IMR-90 (cell line): ENCODE data around the gene HSP90AB1. TPM values are rescaled to one million over a fixed set of nuclear protein-coding genes. Genes with fewer than 3 reads are reported as not detected.

ENCODE experiments used
- ATAC-seq: fragments of 200-7000 bp; cut with Tn5 transposase; 2 replicates; pipeline ENCODE4 v1.9.1; 2020; ENCODE audit warnings: low read depth, mild to moderate bottlenecking, moderate library complexity
- BruUV-seq: library from RNA; stranded (reverse); fragments of 400-500 nt; replicated peaks from 2 replicates; lab custom pipeline; 2021; lab: Mats Ljungman, UMichigan
- CTCF ChIA-PET: fragments of 300-600 bp; formaldehyde crosslinking; extraction: SDS; loops from one replicate; lab custom pipeline; 2021; ENCODE audit warnings: antibody characterized with exemption; lab: Yijun Ruan, JAX
- POLR2A ChIA-PET: fragments of 300-600 bp; sonication (Branson Sonifier 250); formaldehyde crosslinking; loops from one replicate; lab custom pipeline; 2022; ENCODE audit warnings: antibody characterized with exemption; ENCODE audit not compliant: unreplicated experiment; lab: Charles Lee
- DNase-seq: peaks from one replicate; pipeline ENCODE4 v3.0.0; 2013
- H2AFZ ChIP-seq: replicated peaks from 2 replicates; pipeline ENCODE3; 2013; ENCODE audit warnings: low read length, mild to moderate bottlenecking; ENCODE audit not compliant: poor library complexity
- H2AK5ac ChIP-seq: 2 replicates; pipeline ENCODE4 v1.6.1; 2013; ENCODE audit warnings: low read depth, low read length, inconsistent platforms
- H2AK9ac ChIP-seq: replicated peaks from 2 replicates; pipeline ENCODE3; 2013; ENCODE audit warnings: mild to moderate bottlenecking, low read depth, low read length, moderate library complexity; ENCODE audit not compliant: poor library complexity
- H2BK120ac ChIP-seq: 2 replicates; pipeline ENCODE4 v1.6.1; 2013; ENCODE audit warnings: low read depth, low read length, inconsistent platforms
- H2BK15ac ChIP-seq: 3 replicates; pipeline ENCODE4 v1.6.1; 2013; ENCODE audit warnings: low read depth, low read length, inconsistent platforms
- H2BK20ac ChIP-seq: 2 replicates; pipeline ENCODE4 v1.6.1; 2013; ENCODE audit warnings: low read depth, mild to moderate bottlenecking, inconsistent platforms, low read length, moderate library complexity
- H2BK5ac ChIP-seq: 2 replicates; pipeline ENCODE4 v1.6.1; 2013; ENCODE audit warnings: mild to moderate bottlenecking, low read depth, low read length, inconsistent platforms; ENCODE audit not compliant: poor library complexity, severe bottlenecking
- H3K14ac ChIP-seq: replicated peaks from 2 replicates; pipeline ENCODE4 v1.6.1; 2013; ENCODE audit warnings: low read depth, low read length, inconsistent platforms
- H3K18ac ChIP-seq: 2 replicates; pipeline ENCODE4 v1.6.1; 2013; ENCODE audit warnings: low read depth, low read length, control low read depth
- H3K23ac ChIP-seq: 2 replicates; pipeline ENCODE4 v1.6.1; 2013; ENCODE audit warnings: low read depth, low read length, inconsistent platforms
- H3K27ac ChIP-seq: 2 replicates; pipeline ENCODE4 v1.5.1; 2013; ENCODE audit warnings: mild to moderate bottlenecking, control low read depth, low read length; ENCODE audit not compliant: insufficient read depth
- H3K27me3 ChIP-seq: 2 replicates; pipeline ENCODE4 v1.6.1; 2013; ENCODE audit warnings: low read length; ENCODE audit not compliant: control insufficient read depth, insufficient read depth
- H3K36me3 ChIP-seq: 2 replicates; pipeline ENCODE4 v1.6.1; 2013; ENCODE audit warnings: low read length, mixed read lengths; ENCODE audit not compliant: control insufficient read depth, insufficient read depth
- H3K4ac ChIP-seq: 2 replicates; pipeline ENCODE4 v1.6.1; 2013; ENCODE audit warnings: low read depth, low read length, inconsistent platforms
- H3K4me1 ChIP-seq: 2 replicates; pipeline ENCODE4 v1.6.1; 2013; ENCODE audit warnings: low read length, mixed read lengths; ENCODE audit not compliant: control insufficient read depth, insufficient read depth
- H3K4me2 ChIP-seq: 2 replicates; pipeline ENCODE4 v1.6.1; 2013; ENCODE audit warnings: low read depth, mild to moderate bottlenecking, control low read depth, low read length, moderate library complexity
- H3K4me3 ChIP-seq: 2 replicates; pipeline ENCODE4 v1.5.1; 2013; ENCODE audit warnings: low read depth, mild to moderate bottlenecking, control low read depth, low read length, moderate library complexity; ENCODE audit not compliant: insufficient read depth
- H3K56ac ChIP-seq: 2 replicates; pipeline ENCODE4 v1.6.1; 2013; ENCODE audit warnings: low read length, inconsistent platforms; ENCODE audit not compliant: insufficient read depth; ENCODE audit errors: extremely low read depth
- H3K79me1 ChIP-seq, 2 experiments: 2 replicates each; pipeline ENCODE4 v1.6.1; 2013; ENCODE audit warnings: low read length in 2 of 2, inconsistent platforms in 1 of 2, low read depth in 1 of 2
- H3K9ac ChIP-seq: 2 replicates; pipeline ENCODE4 v1.6.1; 2013; ENCODE audit warnings: low read depth, low read length, control low read depth
- H3K9me1 ChIP-seq: 2 replicates; pipeline ENCODE4 v1.6.1; 2013; ENCODE audit warnings: low read length, inconsistent platforms; ENCODE audit not compliant: insufficient read depth
- H3K9me3 ChIP-seq: 2 replicates; pipeline ENCODE4 v1.6.1; 2013; ENCODE audit warnings: low read length; ENCODE audit not compliant: control insufficient read depth, insufficient read depth
- H4K20me1 ChIP-seq: 2 replicates; pipeline ENCODE4 v1.6.1; 2013; ENCODE audit warnings: low read length, inconsistent platforms; ENCODE audit not compliant: insufficient read depth
- H4K5ac ChIP-seq: 2 replicates; pipeline ENCODE4 v1.6.1; 2013; ENCODE audit warnings: mild to moderate bottlenecking, low read depth, low read length, control low read depth
- H4K8ac ChIP-seq, 2 experiments: 2 replicates each; pipeline ENCODE4 v1.6.1; 2013; ENCODE audit warnings: low read depth in 2 of 2, low read length in 2 of 2, control low read depth in 1 of 2, inconsistent platforms in 1 of 2
- H4K91ac ChIP-seq: 2 replicates; pipeline ENCODE4 v1.6.1; 2013; ENCODE audit warnings: low read depth, low read length, inconsistent platforms; ENCODE audit not compliant: insufficient read depth
- BHLHE40 ChIP-seq: fragments of 150-350 bp; IDR thresholded peaks from 2 replicates; pipeline ENCODE4 v1.6.1; 2016; ENCODE audit warnings: mild to moderate bottlenecking, low read depth, low read length
- CEBPB ChIP-seq: IDR thresholded peaks from 2 replicates; pipeline ENCODE4 v1.6.1; 2012; ENCODE audit warnings: low read depth, low read length, improper control_type of control experiment
- CHD1 ChIP-seq: IDR thresholded peaks from 2 replicates; pipeline ENCODE4 v1.6.1; 2012; ENCODE audit warnings: low read depth, low read length, improper control_type of control experiment
- FOS ChIP-seq: fragments of 150-350 bp; IDR thresholded peaks from 2 replicates; pipeline ENCODE4 v1.6.1; 2016; ENCODE audit warnings: low read depth, low read length
- MAFK ChIP-seq: IDR thresholded peaks from 2 replicates; pipeline ENCODE4 v1.6.1; 2012; ENCODE audit warnings: low read depth, low read length, improper control_type of control experiment
- MAZ ChIP-seq: IDR thresholded peaks from 2 replicates; pipeline ENCODE4 v1.6.1; 2012; ENCODE audit warnings: low read depth, mild to moderate bottlenecking, low read length, improper control_type of control experiment, moderate library complexity, borderline replicate concordance
- MXI1 ChIP-seq: IDR thresholded peaks from 2 replicates; pipeline ENCODE4 v1.6.1; 2012; ENCODE audit warnings: low read depth, mild to moderate bottlenecking, low read length, moderate library complexity, borderline replicate concordance
- NFE2L2 ChIP-seq: fragments of 150-350 bp; IDR thresholded peaks from 2 replicates; pipeline ENCODE4 v1.6.1; 2016; ENCODE audit warnings: low read depth, mild to moderate bottlenecking, low read length
- POLR2A ChIP-seq: IDR thresholded peaks from 2 replicates; pipeline ENCODE4 v1.6.1; 2012; ENCODE audit warnings: mild to moderate bottlenecking, low read depth, low read length
- RAD21 ChIP-seq: IDR thresholded peaks from 2 replicates; pipeline ENCODE4 v1.6.1; 2012; ENCODE audit warnings: low read length, improper control_type of control experiment
- RCOR1 ChIP-seq: IDR thresholded peaks from 2 replicates; pipeline ENCODE4 v1.6.1; 2012; ENCODE audit warnings: mild to moderate bottlenecking, low read length, improper control_type of control experiment; ENCODE audit not compliant: insufficient replicate concordance
- RFX5 ChIP-seq: IDR thresholded peaks from 2 replicates; pipeline ENCODE4 v1.8.0; 2012; ENCODE audit warnings: low read depth, mild to moderate bottlenecking, low read length, moderate library complexity
- SMC3 ChIP-seq: fragments of 150-350 bp; IDR thresholded peaks from 2 replicates; pipeline ENCODE4 v1.6.1; 2016; ENCODE audit warnings: low read depth, mild to moderate bottlenecking, antibody characterized with exemption, low read length, moderate library complexity
- WGBS, 2 experiments: methylation state at CpG; one replicate each; pipeline versions ENCODE4 v1.1.5 to v1.1.7; 2013; ENCODE audit warnings: missing lambda C conversion rate in 2 of 2; ENCODE audit not compliant: insufficient read length in 1 of 2; ENCODE audit errors: extremely low coverage in 2 of 2; 5-methylcytosine and 5-hydroxymethylcytosine counted together
- dilution Hi-C: fragments of 300-500 bp; cut with HindIII; formaldehyde crosslinking; loops from one replicate; pipeline ENCODE4 v1.14.3; 2018; ENCODE audit warnings: low sequenced_read_pairs; ENCODE audit not compliant: unreplicated experiment
- in situ Hi-C: fragments of 300-500 bp; cut with MboI; formaldehyde crosslinking; loops from 3 replicates; pipeline ENCODE4 v1.14.3; 2019; ENCODE audit warnings: low sequenced_read_pairs, inconsistent platforms, mixed read lengths
- intact Hi-C: fragments of 100-400 bp; cut with micrococcal nuclease; formaldehyde crosslinking; loops from 2 replicates; pipeline ENCODE4 v1.10.0; 2022
- polyA plus RNA-seq, 3 experiments: library from polyadenylated mRNA; depleted of rRNA; stranded (reverse); fragments of >200 nt; gene quantifications; 2 replicates each; pipeline ENCODE4 v1.2.3, GENCODE V29; 2012; ENCODE audit warnings: low replicate concordance in 1 of 3
- total RNA-seq: library from RNA; depleted of rRNA; stranded (reverse); fragments of >200 nt; gene quantifications from 2 replicates; pipeline ENCODE4 v1.2.3, GENCODE V29; 2012
- TF ChIP-seq, protein P1 (sequence below): fragments of 150-350 bp; IDR thresholded peaks from 2 replicates; pipeline ENCODE4 v1.6.1; 2016; ENCODE audit warnings: low read depth, mild to moderate bottlenecking, low read length, moderate library complexity, borderline replicate concordance
- TF ChIP-seq, protein P2 (sequence below): fragments of 150-350 bp; IDR thresholded peaks from 2 replicates; pipeline ENCODE4 v1.6.1; 2017; ENCODE audit warnings: mild to moderate bottlenecking, antibody characterized with exemption, low read length, low read depth
- TF ChIP-seq, protein P3 (sequence below): conservative IDR thresholded peaks from 2 replicates; pipeline ENCODE4 v1.5.1; 2012; ENCODE audit warnings: mild to moderate bottlenecking, low read depth, low read length, improper control_type of control experiment

HSP90AB1 gene
- total and polyA plus RNA-seq, 2 of the 4 experiments (the other 2 are of a cell fraction), result 887 to 1,307 TPM

DNA sequence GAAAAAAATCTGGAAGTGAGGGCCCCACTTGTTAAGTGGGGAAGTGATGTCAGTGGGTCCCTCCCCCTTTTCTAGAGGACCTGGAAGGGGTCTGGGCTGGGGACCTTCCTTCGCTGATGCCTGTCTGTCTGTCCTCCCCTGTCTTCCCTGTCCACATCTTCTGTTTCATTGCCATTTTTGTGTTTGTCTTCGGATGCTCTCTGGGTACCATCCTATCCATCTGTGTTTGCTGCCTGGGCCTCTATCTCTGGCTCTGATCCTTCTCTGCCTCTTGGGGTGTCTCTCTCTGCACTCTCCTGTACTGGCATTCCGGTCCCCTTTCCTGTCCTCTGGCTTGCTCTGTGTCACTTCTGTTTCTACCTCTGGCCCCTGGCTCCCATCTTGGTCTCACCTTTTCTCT lies 25.6 kb downstream of the HSP90AB1 start:
- Histone ChIP-seq H3K36me3 (no peaks in the 10 kb centered on the region), H4K5ac (no peak overlapping the region), H3K14ac (no peak overlapping the region), H3K23ac (no peak overlapping the region), H3K79me1 (no peaks in the 10 kb centered on the region), H4K91ac (no peak overlapping the region), H2AK5ac (no peak overlapping the region), H3K4me3 (no peak overlapping the region), H3K9me3 (no peaks in the 10 kb centered on the region), H2BK20ac (no peak overlapping the region), H2BK5ac (no peak overlapping the region), H3K4me2 (no peak overlapping the region), H4K8ac (no peak overlapping the region), H3K56ac (no peak overlapping the region), H2AFZ (no peak overlapping the region), H3K18ac (no peak overlapping the region), H3K27me3 (peaks cover 78% of the 10 kb centered on the region), H3K27ac (no peak overlapping the region), H4K20me1 (no peaks in the 10 kb centered on the region; the same call in 1 of the 2 replicates), H2BK120ac (no peak overlapping the region), H3K4me1 (no peaks in the 10 kb centered on the region), H3K4ac (no peak overlapping the region), H2BK15ac (no peak overlapping the region), H2AK9ac (no peak overlapping the region), H3K9ac (no peak overlapping the region), H3K9me1 (no peaks in the 10 kb centered on the region)
- TF ChIP-seq CEBPB (no peak), MXI1 (no peak), MAZ (no peak), NFE2L2 (no peak), RCOR1 (no peak), POLR2A (no peak), RFX5 (no peak), MAFK (no peak), SMC3 (no peak), RAD21 (no peak), BHLHE40 (no peak), CHD1 (no peak), FOS (no peak)
- TF ChIP-seq, protein P1, sequence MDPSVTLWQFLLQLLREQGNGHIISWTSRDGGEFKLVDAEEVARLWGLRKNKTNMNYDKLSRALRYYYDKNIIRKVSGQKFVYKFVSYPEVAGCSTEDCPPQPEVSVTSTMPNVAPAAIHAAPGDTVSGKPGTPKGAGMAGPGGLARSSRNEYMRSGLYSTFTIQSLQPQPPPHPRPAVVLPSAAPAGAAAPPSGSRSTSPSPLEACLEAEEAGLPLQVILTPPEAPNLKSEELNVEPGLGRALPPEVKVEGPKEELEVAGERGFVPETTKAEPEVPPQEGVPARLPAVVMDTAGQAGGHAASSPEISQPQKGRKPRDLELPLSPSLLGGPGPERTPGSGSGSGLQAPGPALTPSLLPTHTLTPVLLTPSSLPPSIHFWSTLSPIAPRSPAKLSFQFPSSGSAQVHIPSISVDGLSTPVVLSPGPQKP, result no peak
- TF ChIP-seq, protein P2, sequence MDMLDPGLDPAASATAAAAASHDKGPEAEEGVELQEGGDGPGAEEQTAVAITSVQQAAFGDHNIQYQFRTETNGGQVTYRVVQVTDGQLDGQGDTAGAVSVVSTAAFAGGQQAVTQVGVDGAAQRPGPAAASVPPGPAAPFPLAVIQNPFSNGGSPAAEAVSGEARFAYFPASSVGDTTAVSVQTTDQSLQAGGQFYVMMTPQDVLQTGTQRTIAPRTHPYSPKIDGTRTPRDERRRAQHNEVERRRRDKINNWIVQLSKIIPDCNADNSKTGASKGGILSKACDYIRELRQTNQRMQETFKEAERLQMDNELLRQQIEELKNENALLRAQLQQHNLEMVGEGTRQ, result no peak
- TF ChIP-seq, protein P3, sequence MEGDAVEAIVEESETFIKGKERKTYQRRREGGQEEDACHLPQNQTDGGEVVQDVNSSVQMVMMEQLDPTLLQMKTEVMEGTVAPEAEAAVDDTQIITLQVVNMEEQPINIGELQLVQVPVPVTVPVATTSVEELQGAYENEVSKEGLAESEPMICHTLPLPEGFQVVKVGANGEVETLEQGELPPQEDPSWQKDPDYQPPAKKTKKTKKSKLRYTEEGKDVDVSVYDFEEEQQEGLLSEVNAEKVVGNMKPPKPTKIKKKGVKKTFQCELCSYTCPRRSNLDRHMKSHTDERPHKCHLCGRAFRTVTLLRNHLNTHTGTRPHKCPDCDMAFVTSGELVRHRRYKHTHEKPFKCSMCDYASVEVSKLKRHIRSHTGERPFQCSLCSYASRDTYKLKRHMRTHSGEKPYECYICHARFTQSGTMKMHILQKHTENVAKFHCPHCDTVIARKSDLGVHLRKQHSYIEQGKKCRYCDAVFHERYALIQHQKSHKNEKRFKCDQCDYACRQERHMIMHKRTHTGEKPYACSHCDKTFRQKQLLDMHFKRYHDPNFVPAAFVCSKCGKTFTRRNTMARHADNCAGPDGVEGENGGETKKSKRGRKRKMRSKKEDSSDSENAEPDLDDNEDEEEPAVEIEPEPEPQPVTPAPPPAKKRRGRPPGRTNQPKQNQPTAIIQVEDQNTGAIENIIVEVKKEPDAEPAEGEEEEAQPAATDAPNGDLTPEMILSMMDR, result no peak
- dilution Hi-C loops (no loop called here), in situ Hi-C loops (no loop called here), intact Hi-C loops (no loop called here)
- WGBS, 2 experiments, result 70% methylated on average over 2 of the region's 3 CpGs; no CpG with 5 or more reads in 1 of the 2 experiments
- no peak for ATAC-seq
- BruUV-seq, result no TSS peak
- CTCF ChIA-PET, result no interaction called here
- DNase-seq, result no peak
- POLR2A ChIA-PET, result no interaction called here
